Smooth muscle cell (in vitro differentiated cells): ENCODE results near the gene ACAP1. TPM values are rescaled to one million over a fixed set of nuclear protein-coding genes. Genes with fewer than 3 reads are reported as not detected.

ENCODE experiments used
- DNase-seq: peaks from one replicate; lab custom pipeline; 2025; ENCODE audit not compliant: unreplicated experiment; lab: John Stamatoyannopoulos, UW
- H2AFZ ChIP-seq: fragments of 200-600 bp; sonication (generic); 2 replicates; pipeline ENCODE4 v1.6.0; 2016; ENCODE audit warnings: antibody characterized with exemption, low read depth, mild to moderate bottlenecking
- H3F3A ChIP-seq: fragments of 200-600 bp; sonication (generic); 2 replicates; pipeline ENCODE4 v1.6.0; 2017; ENCODE audit warnings: antibody characterized with exemption, low read depth
- H3K27ac ChIP-seq: fragments of 200-600 bp; sonication (generic); 2 replicates; pipeline ENCODE4 v1.5.1; 2016; ENCODE audit warnings: low read depth, mild to moderate bottlenecking
- H3K27me3 ChIP-seq: fragments of 200-600 bp; sonication (generic); 2 replicates; pipeline ENCODE4 v1.6.1; 2016; ENCODE audit warnings: low read depth, mild to moderate bottlenecking
- H3K36me3 ChIP-seq: fragments of 200-600 bp; sonication (generic); 2 replicates; pipeline ENCODE4 v1.5.1; 2016; ENCODE audit warnings: low read depth
- H3K4me1 ChIP-seq: fragments of 200-600 bp; sonication (generic); 2 replicates; pipeline ENCODE4 v1.5.1; 2016; ENCODE audit warnings: low read depth
- H3K4me2 ChIP-seq: fragments of 200-600 bp; sonication (generic); 2 replicates; pipeline ENCODE4 v1.6.0; 2016; ENCODE audit warnings: mild to moderate bottlenecking
- H3K4me3 ChIP-seq: fragments of 200-600 bp; sonication (generic); 2 replicates; pipeline ENCODE4 v1.5.1; 2016; ENCODE audit warnings: mild to moderate bottlenecking
- H3K79me2 ChIP-seq: fragments of 200-600 bp; sonication (generic); 2 replicates; pipeline ENCODE4 v1.6.0; 2016; ENCODE audit warnings: low read depth, mild to moderate bottlenecking
- H3K9ac ChIP-seq: fragments of 200-600 bp; sonication (generic); 2 replicates; pipeline ENCODE4 v1.6.0; 2016; ENCODE audit warnings: low read depth
- H3K9me3 ChIP-seq: fragments of 200-600 bp; sonication (generic); replicated peaks from 2 replicates; pipeline ENCODE4 v1.5.1; 2016; ENCODE audit warnings: low read depth
- H4K20me1 ChIP-seq: fragments of 200-600 bp; sonication (generic); 2 replicates; pipeline ENCODE4 v1.6.0; 2016; ENCODE audit warnings: low read depth
- WGBS: methylation state at CpG from one replicate; pipeline ENCODE4 v1.1.7; 2016; ENCODE audit warnings: low lambda C conversion rate; 5-methylcytosine and 5-hydroxymethylcytosine counted together
- polyA plus RNA-seq: library from polyadenylated mRNA; unstranded; fragments of >200 nt; fragmentation: Nextera tagmentation; extraction: Ambion mirVana; gene quantifications from 2 replicates; pipeline ENCODE4 v1.2.1, GENCODE V29; 2016
- total RNA-seq: library from RNA; depleted of rRNA; stranded (reverse); fragments of >200 nt; gene quantifications from 2 replicates; pipeline ENCODE4 v1.2.3, GENCODE V29; 2014
- TF ChIP-seq, protein P1 (sequence below): fragments of 200-600 bp; sonication (generic); IDR thresholded peaks from 2 replicates; pipeline ENCODE4 v1.5.1; 2017; ENCODE audit warnings: borderline replicate concordance, mild to moderate bottlenecking, antibody characterized with exemption; ENCODE audit not compliant: insufficient read depth, poor library complexity, severe bottlenecking

ACAP1 gene
- total and polyA plus RNA-seq, 2 experiments from 2014 or later, result 15.2 to 31.6 TPM

DNA sequence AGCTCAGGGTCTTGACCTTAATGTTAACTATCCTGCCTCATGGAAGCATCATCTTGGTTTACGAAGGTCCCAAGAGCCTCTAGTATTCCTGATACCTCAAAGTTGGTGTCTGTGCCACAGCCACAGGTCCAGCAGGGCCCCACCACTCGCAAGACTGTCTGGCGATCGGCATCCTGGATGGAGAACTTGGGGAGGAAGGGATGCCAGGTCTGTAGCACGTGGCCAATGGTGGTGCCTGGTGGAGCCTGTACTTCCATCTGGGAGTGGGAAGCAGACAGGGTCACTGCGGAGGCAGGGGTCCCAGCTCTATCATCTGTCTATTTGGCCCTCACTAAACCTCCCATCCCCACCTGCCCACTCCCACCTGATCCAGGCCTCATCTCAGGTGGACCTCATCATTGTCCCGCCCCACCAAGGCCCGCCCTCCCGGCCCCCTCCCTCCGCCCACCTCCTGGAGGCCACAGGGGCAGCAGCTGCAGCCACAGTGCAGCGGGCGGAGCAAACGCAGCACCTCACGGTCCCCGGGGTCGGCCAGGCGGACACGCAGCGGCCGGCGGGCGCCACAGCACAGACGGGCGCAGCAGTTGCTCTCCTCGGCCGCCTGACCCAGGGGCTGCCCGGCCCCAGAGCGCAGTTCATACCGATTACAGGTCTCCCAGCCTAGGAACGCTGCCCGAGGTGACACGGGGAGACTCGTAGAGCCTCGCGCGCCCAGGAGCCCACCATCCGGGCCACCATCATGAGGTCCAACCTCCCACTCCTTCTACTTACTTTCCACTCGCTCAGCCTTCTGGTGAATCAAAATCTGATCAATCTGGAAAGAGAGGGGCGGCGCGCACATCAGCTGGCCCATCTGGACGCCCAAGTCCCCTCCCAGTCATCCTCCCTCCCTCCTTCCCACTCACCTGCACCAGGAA, 56.6 kb downstream of the ACAP1 start:
- Histone ChIP-seq H3K9ac (peak overlapping the region; percentile 90), H3K79me2 (no peaks in the 10 kb centered on the region), H3K4me3 (peak overlapping the region; percentile 93), H3K27ac (no peak overlapping the region), H2AFZ (no peak overlapping the region), H3K36me3 (no peaks in the 10 kb centered on the region), H3K4me2 (peak overlapping the region; percentile 98), H3F3A (peaks cover 4% of the 10 kb centered on the region), H3K27me3 (no peaks in the 10 kb centered on the region), H3K9me3 (no peaks in the 10 kb centered on the region), H4K20me1 (peaks cover 23% of the 10 kb centered on the region), H3K4me1 (peaks cover 9% of the 10 kb centered on the region)
- DNase-seq, result no peak
- TF ChIP-seq, protein P1, sequence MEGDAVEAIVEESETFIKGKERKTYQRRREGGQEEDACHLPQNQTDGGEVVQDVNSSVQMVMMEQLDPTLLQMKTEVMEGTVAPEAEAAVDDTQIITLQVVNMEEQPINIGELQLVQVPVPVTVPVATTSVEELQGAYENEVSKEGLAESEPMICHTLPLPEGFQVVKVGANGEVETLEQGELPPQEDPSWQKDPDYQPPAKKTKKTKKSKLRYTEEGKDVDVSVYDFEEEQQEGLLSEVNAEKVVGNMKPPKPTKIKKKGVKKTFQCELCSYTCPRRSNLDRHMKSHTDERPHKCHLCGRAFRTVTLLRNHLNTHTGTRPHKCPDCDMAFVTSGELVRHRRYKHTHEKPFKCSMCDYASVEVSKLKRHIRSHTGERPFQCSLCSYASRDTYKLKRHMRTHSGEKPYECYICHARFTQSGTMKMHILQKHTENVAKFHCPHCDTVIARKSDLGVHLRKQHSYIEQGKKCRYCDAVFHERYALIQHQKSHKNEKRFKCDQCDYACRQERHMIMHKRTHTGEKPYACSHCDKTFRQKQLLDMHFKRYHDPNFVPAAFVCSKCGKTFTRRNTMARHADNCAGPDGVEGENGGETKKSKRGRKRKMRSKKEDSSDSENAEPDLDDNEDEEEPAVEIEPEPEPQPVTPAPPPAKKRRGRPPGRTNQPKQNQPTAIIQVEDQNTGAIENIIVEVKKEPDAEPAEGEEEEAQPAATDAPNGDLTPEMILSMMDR, result no peak
- 62% methylated on average over 29 of the region's 42 CpGs for WGBS

DNA sequence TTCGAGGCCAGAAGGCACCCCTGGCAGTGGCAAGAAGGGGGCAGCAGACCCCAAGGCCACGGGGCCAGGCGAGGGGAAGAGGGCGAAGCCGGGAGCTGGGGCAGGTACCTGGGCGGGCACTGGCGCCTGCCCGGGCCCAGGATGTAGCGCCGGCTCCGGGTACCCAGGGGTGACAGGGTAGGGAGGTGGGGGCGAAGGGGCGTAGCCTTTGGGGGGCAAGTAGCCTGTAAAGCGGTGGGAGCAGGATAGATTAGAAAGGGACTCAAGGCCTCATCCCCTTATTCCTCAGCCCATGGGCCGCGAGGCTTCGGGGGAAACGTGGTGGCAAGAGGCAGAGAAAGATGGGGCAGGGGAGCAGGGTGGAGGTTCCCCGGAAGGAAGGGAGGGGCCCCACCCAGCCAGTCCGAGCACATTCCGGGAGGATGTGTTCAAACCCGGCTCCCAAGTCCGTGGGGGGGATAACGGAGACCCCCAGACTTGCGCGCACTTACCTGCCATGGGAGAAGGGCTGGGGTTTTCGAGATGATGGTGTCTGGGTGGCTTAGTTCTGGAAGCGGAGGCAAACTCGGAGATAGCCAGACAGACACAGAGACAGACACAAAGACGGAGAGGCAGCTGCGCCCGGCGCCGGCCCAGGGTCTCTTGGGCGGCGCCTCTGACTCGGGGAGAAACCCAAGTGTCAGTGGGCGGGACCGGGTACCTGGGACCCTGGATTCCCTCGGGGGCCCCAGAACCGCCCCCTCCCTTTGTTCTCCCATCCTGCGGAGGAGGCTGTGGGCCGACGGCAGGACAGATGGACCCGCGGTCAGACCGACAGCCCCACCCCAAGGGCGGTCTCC, 57.5 kb downstream of the ACAP1 start:
- peak overlapping the region; percentile 98 for H3K4me2 ChIP-seq
- H4K20me1 ChIP-seq, result peaks cover 23% of the 10 kb centered on the region
- H3K27ac ChIP-seq, result peak overlapping the region; percentile 77
- peak overlapping the region; percentile 90 for H3K9ac ChIP-seq
- TF ChIP-seq, protein P1, result no peak
- peak overlapping the region; percentile 44 for H2AFZ ChIP-seq
- H3K79me2 ChIP-seq, result no peaks in the 10 kb centered on the region
- H3K36me3 ChIP-seq, result no peaks in the 10 kb centered on the region
- DNase-seq, result no peak
- peaks cover 9% of the 10 kb centered on the region for H3K4me1 ChIP-seq
- no peaks in the 10 kb centered on the region for H3K9me3 ChIP-seq
- no peaks in the 10 kb centered on the region for H3K27me3 ChIP-seq
- 3% methylated on average over 29 of the region's 48 CpGs for WGBS
- H3K4me3 ChIP-seq, result peak overlapping the region; percentile 93
- peaks cover 4% of the 10 kb centered on the region for H3F3A ChIP-seq

DNA sequence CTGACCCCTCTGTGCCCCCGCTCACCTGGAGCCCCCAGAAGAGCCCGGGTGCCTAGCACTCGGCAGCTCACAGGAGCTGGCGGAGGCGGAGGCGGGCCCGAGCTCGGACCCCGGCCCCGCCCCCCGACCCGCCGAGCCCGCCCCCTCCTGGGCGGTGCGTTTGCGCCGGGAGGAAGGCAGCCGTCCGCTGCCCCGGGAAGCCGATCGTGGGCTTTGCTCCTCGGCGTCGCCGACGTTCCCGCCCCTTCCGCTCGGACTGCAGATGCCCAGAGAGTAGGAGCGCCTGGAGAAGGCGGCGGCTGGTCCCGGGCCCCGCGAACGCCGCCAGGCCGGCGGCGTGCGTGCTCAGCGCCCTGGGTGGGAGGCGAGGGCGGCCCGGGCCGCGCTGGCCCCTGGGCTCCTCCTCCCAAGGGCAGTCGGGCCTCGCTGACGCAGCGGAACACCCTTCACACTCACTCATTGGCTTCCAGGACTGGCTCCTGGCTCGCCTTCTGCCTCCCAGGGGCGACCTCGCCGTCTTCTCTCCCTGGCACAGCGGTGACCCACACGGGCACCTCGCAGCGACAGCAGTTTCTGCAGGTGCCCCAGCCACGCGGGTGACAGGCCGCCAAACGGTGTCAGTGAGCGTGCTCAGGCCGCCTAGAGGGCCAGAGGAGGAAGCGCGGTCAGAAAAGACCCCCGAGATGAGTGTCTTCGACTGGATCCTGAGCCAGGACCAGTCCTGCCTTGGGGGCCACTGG, 58.3 kb downstream of the ACAP1 start, which contains the start of gene PLSCR3:
TSS of gene PLSCR3 (minus strand) at position 74 of the 740 bp plus-strand sequence. CDS start 415 bp downstream, outside the sequence.
- no peaks in the 10 kb centered on the region for H3K79me2 ChIP-seq
- peak within 1 kb of the TSS; percentile 82 for H2AFZ ChIP-seq
- H3K36me3 ChIP-seq, result no peaks in the 10 kb centered on the region
- no peaks in the 10 kb centered on the region for H3K9me3 ChIP-seq
- DNase-seq, result peak; percentile 59
- H3K9ac ChIP-seq, result peak within 1 kb of the TSS; percentile 90
- peaks cover 9% of the 10 kb centered on the region for H3K4me1 ChIP-seq
- no peaks in the 10 kb centered on the region for H3K27me3 ChIP-seq
- WGBS, result under 1% methylated on average over 27 of the region's 71 CpGs
- peaks cover 4% of the 10 kb centered on the region for H3F3A ChIP-seq
- H3K27ac ChIP-seq, result peak within 1 kb of the TSS; percentile 77
- peak within 1 kb of the TSS; percentile 98 for H3K4me2 ChIP-seq
- TF ChIP-seq, protein P1, result peak; percentile 32
- peaks cover 18% of the 10 kb centered on the region for H4K20me1 ChIP-seq
- H3K4me3 ChIP-seq, result peak within 1 kb of the TSS; percentile 93
